K562 (cell line): Measurements from ENCODE around the gene ESPN. TPM values are rescaled to one million over a fixed set of nuclear protein-coding genes. Genes with fewer than 3 reads are reported as not detected.

ENCODE experiments used
- ATAC-seq: fragments of 200-7000 bp; cut with Tn5 transposase; 3 replicates; pipeline ENCODE4 v1.9.1; 2020; ENCODE audit warnings: moderate library complexity
- BruUV-seq: library from RNA; stranded (reverse); fragments of 400-500 nt; replicated peaks from 2 replicates; lab custom pipeline; 2021; lab: Mats Ljungman, UMichigan
- CTCF ChIA-PET: fragments of 300-600 bp; formaldehyde crosslinking; extraction: SDS; loops from one replicate; lab custom pipeline; 2021; ENCODE audit warnings: low intra/inter-chr PET ratio; lab: Yijun Ruan, JAX
- POLR2A ChIA-PET: fragments of 300-600, 350-650 bp; sonication (Branson Sonifier 250); formaldehyde crosslinking; extraction: SDS; loops from one replicate; lab custom pipeline; 2021; ENCODE audit warnings: antibody characterized with exemption, inconsistent platforms; lab: Yijun Ruan, JAX
- DNase-seq, 4 experiments: peaks; one replicate each; pipeline versions ENCODE4 v3.0.0 to v3.0.0-alpha.2; 2011 to 2018; ENCODE audit warnings: low spot score in 3 of 4, mixed read lengths in 3 of 4; ENCODE audit errors: extremely low read depth in 1 of 4
- FAIRE-seq: peaks from 2 replicates; lab custom pipeline; 2011; peaks lifted over from hg19 to GRCh38; lab: Jason Lieb, UNC
- H2AFZ ChIP-seq: 2 replicates; pipeline ENCODE4 v1.6.0; 2011; ENCODE audit warnings: low read depth, low read length, control low read depth, inconsistent platforms
- H3K27ac ChIP-seq: fragments of 200-600 bp; 3 replicates; pipeline ENCODE4 v1.8.0; 2011; ENCODE audit warnings: low read depth, mild to moderate bottlenecking, control low read depth, inconsistent platforms, low read length, moderate library complexity, mixed read lengths; ENCODE audit errors: extremely low read depth
- H3K27me3 ChIP-seq, 2 experiments: fragments of 300-600 bp in 1 of 2; 2 replicates in 1 of 2; 3 replicates in 1 of 2; pipeline versions ENCODE4 v1.6.0 to v1.8.0; 2011; ENCODE audit warnings: inconsistent platforms in 2 of 2, low read length in 2 of 2, mild to moderate bottlenecking in 1 of 2, mixed read lengths in 1 of 2, moderate library complexity in 1 of 2; ENCODE audit not compliant: control insufficient read depth in 2 of 2, insufficient read depth in 2 of 2
- H3K36me3 ChIP-seq: fragments of 300-600 bp; 3 replicates; pipeline ENCODE4 v1.8.0; 2011; ENCODE audit warnings: mild to moderate bottlenecking, low read length, inconsistent platforms; ENCODE audit not compliant: control insufficient read depth, insufficient read depth
- H3K4me1 ChIP-seq, 2 experiments: fragments of 200-600 bp in 1 of 2; replicated peaks in 1 of 2; 2 replicates in 1 of 2; 3 replicates in 1 of 2; pipeline versions ENCODE4 v1.5.1 to v1.8.0; 2011; ENCODE audit warnings: inconsistent platforms in 2 of 2, low read length in 2 of 2, mild to moderate bottlenecking in 1 of 2, mixed read lengths in 1 of 2, moderate library complexity in 1 of 2; ENCODE audit not compliant: control insufficient read depth in 2 of 2, insufficient read depth in 2 of 2
- H3K4me2 ChIP-seq: 2 replicates; pipeline ENCODE4 v1.6.1; 2011; ENCODE audit warnings: low read length, control low read depth, inconsistent platforms, mixed read lengths; ENCODE audit not compliant: insufficient read depth
- H3K4me3 ChIP-seq: fragments of 200-600 bp; sonication (generic), shearing (Covaris generic); 2 replicates; pipeline ENCODE4 v1.5.1; 2016; ENCODE audit warnings: control low read depth, inconsistent platforms
- H3K79me2 ChIP-seq: fragments of 200-600 bp; 3 replicates; pipeline ENCODE4 v1.8.0; 2011; ENCODE audit warnings: low read length, inconsistent platforms; ENCODE audit not compliant: control insufficient read depth, insufficient read depth
- H3K9ac ChIP-seq, 2 experiments: 2 replicates each; pipeline versions ENCODE4 v1.6.0 to v1.6.1; 2011; ENCODE audit warnings: low read depth in 2 of 2, low read length in 2 of 2, control low read depth in 1 of 2, inconsistent platforms in 1 of 2, mild to moderate bottlenecking in 1 of 2, mixed read lengths in 1 of 2; ENCODE audit not compliant: insufficient read depth in 1 of 2
- H3K9me1 ChIP-seq: one replicate; pipeline ENCODE4 v1.6.0; 2011; ENCODE audit warnings: inconsistent platforms, mild to moderate bottlenecking, low read length, moderate library complexity; ENCODE audit not compliant: control insufficient read depth, insufficient read depth
- H3K9me3 ChIP-seq: replicated peaks from 2 replicates; pipeline ENCODE4 v1.5.1; 2011; ENCODE audit warnings: low read depth, low read length, inconsistent platforms; ENCODE audit not compliant: control insufficient read depth, insufficient read depth
- H4K20me1 ChIP-seq: replicated peaks from 2 replicates; pipeline ENCODE4 v1.6.1; 2011; ENCODE audit warnings: low read length, inconsistent platforms, mixed read lengths; ENCODE audit not compliant: control insufficient read depth, insufficient read depth
- HNRNPL ChIP-seq: fragments of 200-400 bp; formaldehyde crosslinking; IDR thresholded peaks from 2 replicates; pipeline ENCODE4 v1.6.1; 2017; ENCODE audit warnings: low read depth, mild to moderate bottlenecking, low read length
- RBM14 ChIP-seq: fragments of 200-400 bp; formaldehyde crosslinking; IDR thresholded peaks from 2 replicates; pipeline ENCODE4 v1.6.1; 2018; ENCODE audit warnings: low read depth, mild to moderate bottlenecking, low read length, moderate library complexity, borderline replicate concordance; ENCODE audit not compliant: insufficient read depth
- SMARCB1 ChIP-seq: IDR thresholded peaks from 2 replicates; pipeline ENCODE4 v1.6.1; 2011; ENCODE audit warnings: improper control_type of control experiment, low read depth; ENCODE audit not compliant: insufficient read length
- WGBS: fragments of 100-300 bp; shearing (Covaris generic); methylation state at CpG from one replicate; pipeline ENCODE4 v1.1.6; 2016; ENCODE audit warnings: low coverage, mixed read lengths; ENCODE audit not compliant: insufficient coverage; ENCODE audit errors: missing lambda C conversion rate; 5-methylcytosine and 5-hydroxymethylcytosine counted together
- in situ Hi-C: fragments of 300-500 bp; cut with MboI; formaldehyde crosslinking; loops from 4 replicates; pipeline ENCODE4 v1.15.0; 2018; ENCODE audit warnings: inconsistent platforms, mixed read lengths
- intact Hi-C: fragments of 100-400 bp; cut with micrococcal nuclease; formaldehyde crosslinking; loops from 2 replicates; pipeline ENCODE4 v1.14.2; 2022
- polyA plus RNA-seq, 8 experiments: library from polyadenylated mRNA; depleted of rRNA in 4 of 8; stranded (reverse) in 5 of 8; unstranded in 3 of 8; fragments of >200 nt; fragmentation: Nextera tagmentation in 2 of 8; fragmentation: Illumina TruSeq in 1 of 8; extraction: Ambion mirVana in 2 of 8; extraction: Trizol in 1 of 8; gene quantifications; 2 replicates each; pipeline versions ENCODE4 v1.2.1 to v1.2.3, GENCODE V29; 2011 to 2014; ENCODE audit warnings: inconsistent platforms in 1 of 8, missing spikeins in 1 of 8
- total RNA-seq, 7 experiments: library from RNA; depleted of rRNA in 6 of 7; stranded (reverse); fragments of >200 nt in 6 of 7; fragmentation: Illumina TruSeq in 2 of 7; extraction: Trizol in 2 of 7; gene quantifications; 2 replicates each; pipeline versions ENCODE4 v1.2.1 to v1.2.3, GENCODE V29; 2011 to 2021; ENCODE audit warnings: low replicate concordance in 1 of 7

Gene ESPN
- total and polyA plus RNA-seq, 9 of the 15 experiments (the other 6 are each of a cell fraction or from before 2014, with no cell fraction given), result 0.07 to 1.2 (median 0.45) TPM; not detected in 3

GRCh38 chr1:6461538-6462411, 37.2 kb downstream of the ESPN start:
- Histone ChIP-seq H3K9ac (no peak overlapping the region; a peak in 1 of 4 replicates), H3K9me1 (no peaks in the 10 kb centered on the region), H3K27ac (no peak overlapping the region), H3K9me3 (no peaks in the 10 kb centered on the region), H3K4me1 (peaks cover 0 to 47% of the 10 kb centered on the region in 2 experiments; a peak in 2 of 5 replicates), H2AFZ (no peak overlapping the region), H3K27me3 (peaks cover 70 to 80% of the 10 kb centered on the region in 2 experiments), H3K4me2 (no peak overlapping the region), H3K79me2 (no peaks in the 10 kb centered on the region), H3K36me3 (no peaks in the 10 kb centered on the region), H3K4me3 (no peak overlapping the region), H4K20me1 (peaks cover 28% of the 10 kb centered on the region)
- FAIRE-seq (no peak), ATAC-seq (no peak), DNase-seq (peak in 1 of 4 experiments; percentile 13)
- BruUV-seq, result no TSS peak
- TF ChIP-seq HNRNPL, result 0 out of 2 replicates have a peak, but pooled peaks have one; percentile 26
- TF ChIP-seq SMARCB1, result no peak
- 0 out of 2 replicates have a peak, but pooled peaks have one; percentile 12 for TF ChIP-seq RBM14
- in situ Hi-C loops (no loop called here), intact Hi-C loops (no loop called here)
- WGBS, result 39% methylated on average over 48 of the region's 48 CpGs
- POLR2A ChIA-PET, result interaction anchor here (0.6 kb wide), 1 partner anchor 227 kb away, joined by 3 read pairs; no protein-coding TSS in a partner anchor
- CTCF ChIA-PET, result no interaction called here
